CD4-positive, alpha-beta T cell treated with Interferon alpha-2 for 1 hour (primary cell): ENCODE measurements around the gene MYBPH.

ENCODE experiments used
- DNase-seq, 2 donors: peaks; one replicate each; pipeline ENCODE4 v3.0.0-alpha.2; 2020 to 2022

Gene MYBPH

DNA sequence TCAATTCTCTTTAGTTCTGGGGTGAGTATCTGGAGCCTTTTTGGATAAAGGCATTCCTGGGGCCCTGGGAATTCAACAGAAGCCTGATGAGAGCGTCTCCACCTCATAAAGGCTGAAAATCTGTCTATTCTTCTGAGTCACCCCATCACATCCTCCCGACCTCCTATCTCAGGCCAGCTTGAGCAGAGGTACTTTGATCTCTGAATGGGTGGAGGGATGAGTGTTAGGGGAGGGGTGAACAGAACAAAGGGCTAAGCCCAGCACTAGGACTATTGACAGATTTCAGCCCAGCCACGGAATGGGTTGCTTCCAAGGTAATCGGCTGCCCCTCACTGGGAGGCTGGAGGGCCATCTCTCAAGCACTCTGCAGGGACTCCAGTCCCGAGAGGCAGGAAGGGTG, 2.5 kb upstream of the MYBPH start:
- no peak for DNase-seq

DNA sequence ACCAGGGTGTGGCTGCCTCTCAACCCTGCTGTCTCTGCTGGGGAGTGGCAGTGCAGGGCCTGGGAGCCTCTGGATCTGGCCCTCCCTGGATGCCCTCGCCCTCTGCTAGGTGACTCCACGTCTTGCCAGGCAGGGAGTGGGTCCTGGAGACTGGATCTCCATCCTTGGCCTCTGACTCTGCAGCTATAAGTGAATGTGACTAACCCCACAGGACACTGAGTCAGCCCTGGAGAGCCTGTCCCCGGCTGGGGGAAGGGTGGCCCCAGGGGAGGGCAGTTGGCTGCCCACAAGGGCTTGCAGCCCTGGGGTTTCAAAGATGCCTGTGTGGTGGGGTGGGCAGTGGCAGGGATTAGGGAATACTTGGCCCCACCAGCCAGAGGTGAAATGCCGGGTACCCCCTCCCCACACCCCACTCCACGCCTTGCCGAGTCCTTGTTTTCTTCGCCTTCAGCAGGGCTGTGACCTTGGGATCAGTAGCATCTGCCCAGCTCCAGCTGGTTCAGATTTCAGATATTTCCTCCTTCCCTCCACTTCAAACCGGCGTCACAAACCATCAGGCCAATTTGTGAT, 1.9 kb upstream of the MYBPH start:
- no peak for DNase-seq

DNA sequence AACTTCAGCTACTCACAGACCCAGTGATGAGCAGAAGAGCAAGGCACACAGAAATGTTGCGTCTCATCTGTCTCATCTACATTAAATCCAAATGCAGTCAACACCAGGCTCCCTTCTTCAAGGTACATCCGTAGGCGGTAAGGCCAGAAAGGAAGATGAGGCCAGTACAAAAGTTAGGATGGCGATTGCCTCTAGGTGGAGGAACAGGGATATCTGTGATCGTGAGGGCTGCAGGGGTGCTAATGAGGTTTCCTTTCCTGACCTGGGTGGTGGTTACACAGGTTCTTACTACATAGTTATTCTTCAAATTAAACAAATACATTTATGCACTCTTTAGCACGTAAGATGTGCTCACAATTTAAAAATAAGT, 1.4 kb upstream of the MYBPH start:
- no peak for DNase-seq

DNA sequence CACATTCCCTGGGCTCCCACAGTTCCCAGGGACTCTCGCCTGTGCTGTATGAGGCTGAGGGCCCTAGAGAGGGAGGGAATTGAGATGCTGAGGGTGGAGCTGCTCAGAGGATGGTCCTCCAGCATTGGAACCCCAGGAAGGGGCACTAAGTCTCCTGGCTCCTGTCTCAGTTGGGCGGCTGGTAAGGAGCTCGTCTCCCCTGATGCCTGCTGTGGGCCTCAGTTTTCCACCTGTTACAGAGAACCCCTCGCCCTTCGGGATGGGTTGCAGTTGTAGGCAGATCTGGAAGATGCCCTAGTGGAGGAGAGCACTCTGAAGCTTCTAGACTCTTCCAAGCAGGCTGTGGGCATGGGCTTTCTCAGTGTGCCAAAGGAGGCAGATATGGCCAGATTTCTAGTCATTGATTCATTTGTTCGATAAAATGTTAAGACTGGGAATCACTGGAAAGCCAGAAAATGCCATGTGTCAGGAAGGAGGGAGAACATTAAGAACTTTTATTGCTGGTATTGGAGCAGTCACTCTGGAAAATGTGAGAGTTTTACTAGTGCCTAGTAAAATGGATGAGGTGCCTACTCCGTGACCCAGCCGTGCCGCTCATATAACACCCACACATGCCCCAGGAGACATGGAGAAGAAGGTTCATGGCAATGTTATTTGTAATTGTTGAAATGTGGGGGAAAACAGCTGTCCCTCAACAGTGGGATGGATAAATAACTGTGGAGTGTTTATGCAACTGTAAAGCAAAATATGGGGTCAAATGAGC, 828 bp upstream of the MYBPH start:
- DNase-seq = no peak

- no peak for DNase-seq
Observed at GRCh38 chr1:203175827-203176241, 208 bp upstream of the MYBPH start.

- DNase-seq = no peak
Observed at GRCh38 chr1:203174324-203174985, 1.2 kb downstream of the MYBPH start.

- DNase-seq = no peak
Observed at GRCh38 chr1:203173566-203173965, 2.1 kb downstream of the MYBPH start.

DNA sequence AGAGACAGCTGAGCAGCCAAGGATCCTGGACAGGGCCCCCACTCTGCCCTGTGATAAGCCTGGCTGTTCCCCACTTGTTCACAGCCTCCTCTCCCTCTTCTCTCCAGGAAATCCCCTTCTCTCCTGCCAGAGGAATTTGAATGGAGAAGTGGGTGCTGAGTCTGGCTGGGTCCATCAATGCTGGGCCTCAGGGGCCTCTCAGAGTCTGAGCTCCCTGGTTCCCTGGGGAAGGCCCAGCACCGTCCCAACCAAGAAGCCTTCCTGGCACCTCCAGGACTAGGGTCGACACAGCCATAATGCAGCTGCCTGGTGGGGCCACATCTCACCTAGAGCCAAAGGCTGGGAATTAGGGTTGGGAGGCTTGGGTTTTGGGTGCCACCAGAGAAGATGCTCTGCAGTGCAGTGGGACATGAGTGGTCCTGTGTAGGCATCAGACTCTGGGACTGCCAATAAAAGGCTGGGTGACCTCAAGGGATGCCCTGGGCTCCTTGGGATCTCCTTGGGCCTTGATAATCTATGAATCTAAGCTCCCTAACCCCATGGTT, 2.5 kb downstream of the MYBPH start:
- DNase-seq = no peak

GRCh38 chr1:203172184-203173010, 3.2 kb downstream of the MYBPH start:
- peak; percentile 27 to 42 for DNase-seq

GRCh38 chr1:203171341-203172183, 4.1 kb downstream of the MYBPH start:
- DNase-seq = no peak

DNA sequence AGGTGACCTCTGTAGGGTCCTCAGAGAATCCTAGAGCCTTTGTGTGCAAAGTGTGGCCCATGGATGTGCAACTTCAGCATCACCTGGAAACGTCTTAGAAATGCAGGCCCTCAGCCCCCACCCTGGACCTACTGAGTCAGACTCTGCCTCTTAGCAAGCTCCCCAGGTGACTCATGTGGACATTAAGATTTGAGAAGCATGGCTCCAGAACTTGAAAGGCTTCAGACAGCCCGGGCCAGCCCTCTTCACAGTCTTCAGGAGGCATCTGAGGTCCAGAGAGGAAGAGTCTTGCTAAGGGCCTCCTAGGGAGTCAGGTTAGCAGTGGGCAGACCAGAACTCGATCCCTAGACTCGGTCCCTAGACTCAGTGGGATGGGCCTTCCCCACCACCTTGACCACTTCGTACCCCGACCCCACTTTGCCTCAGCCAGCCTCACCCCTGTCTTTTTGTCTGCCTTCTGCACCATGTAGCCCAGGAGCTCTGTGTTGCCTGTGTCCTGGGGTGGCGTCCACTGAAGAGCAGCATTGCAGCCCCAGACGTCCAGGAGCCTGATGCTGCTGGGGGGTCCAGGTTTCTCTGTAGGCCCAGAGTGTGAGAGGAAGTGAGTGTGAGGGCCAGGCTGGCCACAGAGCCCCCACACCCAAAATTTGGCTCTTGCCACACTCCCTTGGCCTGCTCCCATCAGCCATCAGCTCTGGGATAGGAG, 4.8 kb downstream of the MYBPH start:
- DNase-seq = no peak

DNA sequence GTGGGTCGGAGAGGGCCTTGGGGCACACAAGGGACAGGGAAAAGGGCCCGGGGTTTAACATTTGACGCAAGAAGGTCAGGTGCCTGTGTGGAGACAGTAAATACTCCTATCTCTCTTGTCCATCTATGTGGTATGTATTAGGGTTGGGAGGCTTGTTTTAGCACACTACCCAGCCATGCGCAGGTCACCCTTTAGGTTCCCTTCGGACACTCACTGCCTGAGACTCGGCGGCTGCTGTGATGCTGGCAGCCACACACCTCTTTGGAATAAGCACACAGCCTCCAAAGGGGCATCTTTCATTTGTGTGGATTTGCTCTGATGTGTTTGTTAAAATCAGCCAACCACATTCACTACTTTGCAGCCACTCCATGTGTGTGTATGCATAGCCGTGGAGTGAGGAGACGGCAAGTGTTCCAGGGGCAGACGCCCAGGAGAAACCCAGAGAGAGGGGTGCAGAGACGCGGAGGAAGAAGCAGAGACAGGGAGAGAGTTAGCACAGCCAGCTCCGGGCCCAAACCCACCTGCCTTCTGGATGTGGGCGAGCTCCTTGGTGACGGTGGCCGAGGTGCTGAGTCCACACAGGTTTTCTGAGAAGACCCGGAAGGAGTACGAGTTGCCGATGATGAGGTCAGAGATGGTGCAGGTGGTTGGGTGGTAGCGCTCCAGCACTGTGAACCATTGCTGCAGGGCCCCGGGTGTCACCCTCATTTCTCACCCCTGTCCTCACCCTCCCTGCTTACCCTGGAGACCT, 5.7 kb downstream of the MYBPH start:
- DNase-seq = no peak

DNA sequence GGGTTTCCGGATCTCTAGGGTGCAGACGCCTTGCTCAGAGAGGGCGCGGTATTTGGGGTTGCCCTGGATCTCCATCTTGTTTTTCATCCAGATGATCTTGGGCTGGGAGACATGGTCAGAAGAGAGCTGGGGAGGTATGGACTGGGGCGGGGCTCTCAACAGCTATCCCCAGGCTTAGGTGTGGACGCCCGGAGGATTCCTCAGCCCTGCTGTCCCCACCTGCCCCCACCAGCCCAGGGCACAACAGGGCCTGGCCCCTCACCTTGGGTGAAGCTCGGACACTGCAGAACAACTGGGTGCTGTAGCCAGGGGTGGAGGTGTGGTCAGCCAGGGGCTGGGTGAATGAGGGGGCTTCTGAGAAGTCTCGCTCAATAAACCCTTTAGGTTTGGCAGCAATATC, 6.6 kb downstream of the MYBPH start:
- no peak for DNase-seq

DNA sequence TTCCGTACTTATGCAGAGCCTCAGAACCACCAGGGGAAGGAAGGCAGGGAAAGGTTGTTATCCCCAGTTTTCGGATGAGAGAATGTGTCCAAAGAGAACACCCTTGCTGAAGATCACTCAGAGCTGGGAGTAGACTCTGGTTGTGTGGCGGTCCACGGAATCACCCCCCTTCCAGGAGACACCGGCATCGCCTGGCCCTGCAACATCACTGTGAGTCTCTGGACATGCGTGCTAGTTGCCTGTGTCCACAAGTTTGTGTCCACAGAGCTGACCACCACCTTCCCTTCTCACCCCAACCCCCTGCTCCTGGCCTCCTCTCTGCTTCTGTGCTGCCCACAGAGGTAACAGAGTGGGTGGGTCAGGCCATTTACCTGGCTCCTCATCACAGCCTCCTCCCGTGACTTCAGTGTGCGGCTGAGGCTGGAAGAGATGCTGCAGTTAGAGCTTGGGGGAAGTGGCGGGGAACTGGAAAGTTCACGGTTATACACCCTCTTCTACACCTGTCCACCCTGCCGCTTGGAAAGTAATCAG, 7.3 kb downstream of the MYBPH start:
- no peak for DNase-seq

DNA sequence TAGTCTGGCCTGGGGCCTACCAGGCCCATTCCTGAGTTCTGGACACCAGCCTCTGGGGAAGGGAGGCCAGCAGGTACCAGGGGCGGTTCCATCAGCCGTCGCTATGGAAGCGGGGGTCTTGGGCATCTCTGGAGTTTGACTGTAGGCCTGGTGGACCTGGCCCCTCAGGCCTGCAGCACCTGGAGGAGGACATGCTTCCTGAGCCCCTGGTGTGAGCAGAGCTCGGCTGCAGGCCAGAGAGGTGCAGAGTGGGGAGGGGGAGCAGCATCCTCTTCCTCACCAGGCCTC, 7.8 kb downstream of the MYBPH start:
- DNase-seq = no peak

- DNase-seq = peak in 1 of 2 donors; percentile 9
Observed at GRCh38 chr1:203167026-203167912, 8.4 kb downstream of the MYBPH start.

DNA sequence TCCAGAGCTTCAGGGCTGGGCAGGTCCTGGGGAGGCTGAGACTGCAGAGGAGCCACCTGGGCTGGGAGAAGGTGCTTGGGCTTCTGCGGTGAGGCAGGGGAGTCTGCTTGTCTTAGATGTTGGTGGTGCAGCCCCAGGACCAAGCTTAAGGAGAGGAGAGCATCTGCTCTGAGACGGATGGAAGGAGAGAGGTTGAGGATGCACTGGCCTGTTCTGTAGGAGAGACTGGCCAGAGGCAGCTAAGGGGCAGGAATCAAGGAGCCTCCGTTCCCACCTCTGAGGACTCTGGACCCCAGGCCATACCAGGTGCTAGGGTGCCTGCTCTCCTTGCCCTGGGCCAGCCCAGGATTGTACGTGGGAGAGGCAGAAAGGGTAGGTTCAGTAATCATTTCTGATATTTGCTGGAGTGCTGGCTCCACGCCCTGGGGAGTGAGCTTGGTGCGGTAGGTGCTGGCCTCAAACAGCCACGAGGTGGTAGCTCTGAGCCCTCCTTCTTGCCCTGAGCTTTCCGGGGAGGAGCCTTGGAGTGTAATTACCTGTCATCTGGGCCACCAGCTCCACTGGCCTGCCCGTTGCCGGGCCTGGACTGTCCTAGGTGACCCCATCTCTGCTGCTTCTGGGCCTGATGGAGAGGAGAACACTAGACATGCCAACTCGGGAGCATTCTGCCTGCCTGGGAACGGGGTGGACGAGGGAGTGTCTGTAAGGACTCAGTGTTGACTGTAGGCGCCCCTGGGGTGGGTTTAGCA, 9.3 kb downstream of the MYBPH start:
- DNase-seq = no peak

- no peak for DNase-seq
Observed at GRCh38 chr1:203165800-203166161, 9.8 kb downstream of the MYBPH start.
